ENCODE data around the gene DOCK9.

DNA sequence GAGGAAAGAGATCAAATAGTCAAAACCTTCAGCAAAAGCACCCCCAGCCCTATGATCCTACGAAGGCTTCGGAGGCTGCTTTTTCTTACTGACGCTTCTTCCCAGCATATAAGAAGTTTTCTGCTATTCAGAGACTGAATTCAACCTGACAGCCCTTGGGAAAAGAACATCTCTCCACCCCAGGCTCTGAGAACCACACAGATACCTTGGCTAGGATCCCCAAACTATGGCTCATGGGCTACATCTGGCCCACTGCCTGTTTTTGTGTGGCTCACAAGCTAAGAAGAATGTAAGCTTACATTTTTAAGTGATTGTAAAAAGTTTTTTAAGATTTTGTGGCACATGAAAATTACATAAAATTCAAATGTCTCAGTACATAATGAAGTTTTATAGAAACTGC is 228.4 kb downstream of the DOCK9 start:
- TF ChIP-seq, protein P1, sequence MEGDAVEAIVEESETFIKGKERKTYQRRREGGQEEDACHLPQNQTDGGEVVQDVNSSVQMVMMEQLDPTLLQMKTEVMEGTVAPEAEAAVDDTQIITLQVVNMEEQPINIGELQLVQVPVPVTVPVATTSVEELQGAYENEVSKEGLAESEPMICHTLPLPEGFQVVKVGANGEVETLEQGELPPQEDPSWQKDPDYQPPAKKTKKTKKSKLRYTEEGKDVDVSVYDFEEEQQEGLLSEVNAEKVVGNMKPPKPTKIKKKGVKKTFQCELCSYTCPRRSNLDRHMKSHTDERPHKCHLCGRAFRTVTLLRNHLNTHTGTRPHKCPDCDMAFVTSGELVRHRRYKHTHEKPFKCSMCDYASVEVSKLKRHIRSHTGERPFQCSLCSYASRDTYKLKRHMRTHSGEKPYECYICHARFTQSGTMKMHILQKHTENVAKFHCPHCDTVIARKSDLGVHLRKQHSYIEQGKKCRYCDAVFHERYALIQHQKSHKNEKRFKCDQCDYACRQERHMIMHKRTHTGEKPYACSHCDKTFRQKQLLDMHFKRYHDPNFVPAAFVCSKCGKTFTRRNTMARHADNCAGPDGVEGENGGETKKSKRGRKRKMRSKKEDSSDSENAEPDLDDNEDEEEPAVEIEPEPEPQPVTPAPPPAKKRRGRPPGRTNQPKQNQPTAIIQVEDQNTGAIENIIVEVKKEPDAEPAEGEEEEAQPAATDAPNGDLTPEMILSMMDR (conservative IDR thresholded peaks at IDR 0.05 in 1 of 2, IDR thresholded peaks at IDR 0.05 in 1 of 2; ENCODE audit: low read depth in 1 of 2, low read length in 2 of 2): no peak
- TF ChIP-seq EZH2 (IDR thresholded peaks at IDR 0.05; ENCODE audit: low read length, missing control alignments): no peak
